ENCODE data around the gene DRD4.

GRCh38 chr11:630871-631270 lies 6.2 kb upstream of the DRD4 start:
- no peak for TF ChIP-seq CTCF (IDR thresholded peaks at IDR 0.05)
- no peak for TF ChIP-seq EZH2 (IDR thresholded peaks at IDR 0.05)
